Progenitor cell of endocrine pancreas (in vitro differentiated cells): ENCODE results near the gene PXDN. TPM values are rescaled to one million over a fixed set of nuclear protein-coding genes. Genes with fewer than 3 reads are reported as not detected.

Experiments used
- DNase-seq: peaks from one replicate; pipeline ENCODE4 v3.0.0; 2021; ENCODE audit warnings: low spot score; ENCODE audit not compliant: unreplicated experiment
- H3K27ac Mint-ChIP-seq: 2 replicates; pipeline ENCODE4 v1.8.0; 2021; ENCODE audit warnings: mild to moderate bottlenecking, moderate library complexity, mixed read lengths
- H3K27me3 Mint-ChIP-seq: 2 replicates; pipeline ENCODE4 v1.8.0; 2021; ENCODE audit warnings: mixed read lengths
- H3K36me3 Mint-ChIP-seq: 2 replicates; pipeline ENCODE4 v1.8.0; 2022; ENCODE audit warnings: mixed read lengths; ENCODE audit not compliant: insufficient read depth
- H3K4me1 Mint-ChIP-seq: 2 replicates; pipeline ENCODE4 v1.8.0; 2021; ENCODE audit warnings: low read depth, mixed read lengths
- H3K4me3 Mint-ChIP-seq: 2 replicates; pipeline ENCODE4 v1.8.0; 2021; ENCODE audit warnings: low read depth, mild to moderate bottlenecking, moderate library complexity, mixed read lengths
- H3K9me3 Mint-ChIP-seq: 2 replicates; pipeline ENCODE4 v1.8.0; 2021; ENCODE audit warnings: low read depth, mixed read lengths
- total RNA-seq: library from RNA; stranded (reverse); gene quantifications from 2 replicates; pipeline ENCODE4 v1.2.1, GENCODE V29; 2021
- TF ChIP-seq, protein P1 (sequence below): fragments of 200-600 bp; sonication (generic); IDR thresholded peaks from one replicate; pipeline ENCODE4 v1.5.0; 2021; ENCODE audit warnings: antibody characterized with exemption, mild to moderate bottlenecking; ENCODE audit not compliant: unreplicated experiment

Gene PXDN
- total RNA-seq, 1 donor from 2014 or later = 256 TPM

DNA sequence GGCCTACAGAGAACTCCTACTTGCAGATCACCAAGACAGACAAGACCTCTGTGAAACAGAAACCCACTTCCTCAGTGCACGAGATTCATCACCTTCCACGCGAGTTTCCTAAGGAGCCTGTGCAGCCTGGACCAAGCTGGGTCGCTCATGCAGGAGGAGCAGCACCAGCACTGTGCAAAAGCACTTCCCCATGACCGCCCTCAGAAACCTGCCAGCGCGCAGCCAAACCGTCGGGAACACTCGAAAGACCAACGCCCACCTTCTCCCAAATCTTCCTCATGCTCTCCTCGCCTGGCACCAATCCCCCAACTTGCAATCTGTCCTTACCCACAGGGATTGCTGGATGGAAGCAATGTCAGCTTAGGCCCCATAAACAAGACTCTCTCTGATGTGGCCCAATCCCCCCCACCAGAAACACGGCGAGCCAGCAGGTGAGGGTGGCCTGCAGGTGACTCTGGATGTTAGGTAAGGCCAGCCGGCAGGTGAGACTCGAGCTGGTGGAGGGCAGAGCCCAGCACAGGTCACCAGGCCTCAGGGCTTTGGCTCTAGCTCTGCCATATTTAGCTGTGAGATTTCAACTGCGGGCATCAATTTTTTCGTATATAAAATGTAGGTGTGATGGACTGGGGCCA lies 69.4 kb downstream of the PXDN start:
- DNase-seq = no peak
- Mint-ChIP-seq H3K9me3 (no peaks in the 10 kb centered on the region), H3K36me3 (peaks cover 22% of the 10 kb centered on the region), H3K27me3 (no peaks in the 10 kb centered on the region), H3K4me1 (no peaks in the 10 kb centered on the region), H3K27ac (peak overlapping the region; percentile 48), H3K4me3 (no peak overlapping the region)
- TF ChIP-seq, protein P1, sequence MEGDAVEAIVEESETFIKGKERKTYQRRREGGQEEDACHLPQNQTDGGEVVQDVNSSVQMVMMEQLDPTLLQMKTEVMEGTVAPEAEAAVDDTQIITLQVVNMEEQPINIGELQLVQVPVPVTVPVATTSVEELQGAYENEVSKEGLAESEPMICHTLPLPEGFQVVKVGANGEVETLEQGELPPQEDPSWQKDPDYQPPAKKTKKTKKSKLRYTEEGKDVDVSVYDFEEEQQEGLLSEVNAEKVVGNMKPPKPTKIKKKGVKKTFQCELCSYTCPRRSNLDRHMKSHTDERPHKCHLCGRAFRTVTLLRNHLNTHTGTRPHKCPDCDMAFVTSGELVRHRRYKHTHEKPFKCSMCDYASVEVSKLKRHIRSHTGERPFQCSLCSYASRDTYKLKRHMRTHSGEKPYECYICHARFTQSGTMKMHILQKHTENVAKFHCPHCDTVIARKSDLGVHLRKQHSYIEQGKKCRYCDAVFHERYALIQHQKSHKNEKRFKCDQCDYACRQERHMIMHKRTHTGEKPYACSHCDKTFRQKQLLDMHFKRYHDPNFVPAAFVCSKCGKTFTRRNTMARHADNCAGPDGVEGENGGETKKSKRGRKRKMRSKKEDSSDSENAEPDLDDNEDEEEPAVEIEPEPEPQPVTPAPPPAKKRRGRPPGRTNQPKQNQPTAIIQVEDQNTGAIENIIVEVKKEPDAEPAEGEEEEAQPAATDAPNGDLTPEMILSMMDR = no peak

DNA sequence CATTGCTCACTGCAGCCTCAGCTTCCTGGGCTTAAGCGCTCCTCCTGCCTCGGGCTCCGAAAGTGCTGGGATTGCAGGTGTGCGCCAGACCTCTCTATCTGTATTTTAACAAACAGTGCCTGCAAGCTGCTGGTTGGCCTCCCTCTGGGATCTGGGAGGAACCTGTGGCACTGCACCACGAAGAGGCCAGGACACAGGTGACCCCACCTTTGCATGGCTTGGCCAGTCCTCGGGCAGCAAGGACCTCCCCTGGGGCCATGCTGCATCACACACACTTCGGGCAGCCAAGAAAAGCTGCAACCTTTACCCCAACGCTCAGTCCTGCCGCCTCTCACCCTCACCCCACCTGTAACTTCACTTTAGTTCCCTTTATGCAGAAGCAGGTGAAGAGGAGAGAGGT lies 70.0 kb downstream of the PXDN start:
- no peak for DNase-seq
- Mint-ChIP-seq H3K27me3 (no peaks in the 10 kb centered on the region), H3K4me1 (no peaks in the 10 kb centered on the region), H3K4me3 (no peak overlapping the region), H3K9me3 (no peaks in the 10 kb centered on the region), H3K27ac (peak overlapping the region; percentile 48), H3K36me3 (peaks cover 24% of the 10 kb centered on the region)
- TF ChIP-seq, protein P1 = no peak

DNA sequence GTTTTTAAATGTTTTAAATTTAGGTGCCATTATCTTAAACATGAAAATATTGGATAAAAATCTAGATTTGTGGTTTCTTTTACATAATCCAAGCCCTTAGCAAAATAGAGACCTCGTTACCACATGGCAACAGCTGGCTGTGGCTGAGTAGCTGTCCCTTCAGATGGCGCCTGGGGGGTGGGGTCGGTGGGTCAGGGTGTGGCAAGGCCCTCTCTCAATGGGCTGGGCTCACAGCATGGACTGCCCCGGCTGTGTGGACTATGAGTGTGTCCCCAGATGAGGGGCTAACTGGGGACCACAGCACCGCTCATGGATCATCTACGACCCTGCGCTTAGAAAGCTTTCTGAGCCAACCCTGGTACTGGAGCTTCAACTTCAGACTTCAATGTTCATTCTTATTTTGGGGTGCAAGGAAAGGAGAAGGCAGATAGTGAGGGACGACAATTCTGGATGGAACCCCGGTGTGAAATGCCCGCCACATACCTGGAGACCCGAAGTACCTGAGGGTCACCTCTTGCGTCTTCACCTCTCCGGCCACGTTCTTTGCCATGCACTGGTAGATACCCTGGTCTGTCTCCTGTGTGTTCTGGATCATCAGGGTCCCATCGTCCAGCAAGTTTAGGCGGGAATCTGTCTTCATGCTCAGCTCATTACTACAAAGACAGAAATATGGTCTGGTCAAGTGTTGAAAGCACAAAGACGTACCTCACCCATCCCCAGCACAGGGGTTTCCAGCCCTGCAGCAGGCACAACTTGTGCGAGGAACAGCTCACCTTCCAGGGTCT lies 71.0 kb downstream of the PXDN start:
- H3K9me3 Mint-ChIP-seq = no peaks in the 10 kb centered on the region
- TF ChIP-seq, protein P1 = no peak
- no peaks in the 10 kb centered on the region for H3K4me1 Mint-ChIP-seq
- H3K27me3 Mint-ChIP-seq = no peaks in the 10 kb centered on the region
- H3K4me3 Mint-ChIP-seq = no peak overlapping the region
- peak overlapping the region; percentile 45 for H3K27ac Mint-ChIP-seq
- no peak for DNase-seq
- H3K36me3 Mint-ChIP-seq = peaks cover 31% of the 10 kb centered on the region

DNA sequence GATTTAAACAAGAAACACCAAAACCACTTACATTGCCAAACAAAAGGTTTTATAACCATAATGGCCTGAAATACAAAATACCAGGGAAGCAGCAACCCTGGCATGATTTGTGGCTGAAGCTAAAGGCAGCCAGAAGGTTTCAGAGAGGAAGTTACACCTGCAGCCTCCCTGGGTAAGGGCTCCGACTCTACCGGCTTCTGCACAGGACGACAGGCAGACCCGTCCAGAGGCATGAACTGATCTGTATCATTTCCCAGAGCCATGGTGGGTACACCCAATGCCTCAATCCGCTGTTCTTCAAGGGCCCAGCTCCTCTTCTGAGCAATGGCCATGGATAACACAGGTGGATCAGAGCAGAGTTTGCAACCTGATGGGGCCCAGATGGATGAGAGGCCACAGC lies 71.6 kb downstream of the PXDN start:
- Mint-ChIP-seq H3K27ac (no peak overlapping the region), H3K27me3 (no peaks in the 10 kb centered on the region), H3K9me3 (no peaks in the 10 kb centered on the region), H3K4me1 (no peaks in the 10 kb centered on the region), H3K36me3 (peaks cover 31% of the 10 kb centered on the region), H3K4me3 (no peak overlapping the region)
- TF ChIP-seq, protein P1 = no peak
- DNase-seq = no peak

DNA sequence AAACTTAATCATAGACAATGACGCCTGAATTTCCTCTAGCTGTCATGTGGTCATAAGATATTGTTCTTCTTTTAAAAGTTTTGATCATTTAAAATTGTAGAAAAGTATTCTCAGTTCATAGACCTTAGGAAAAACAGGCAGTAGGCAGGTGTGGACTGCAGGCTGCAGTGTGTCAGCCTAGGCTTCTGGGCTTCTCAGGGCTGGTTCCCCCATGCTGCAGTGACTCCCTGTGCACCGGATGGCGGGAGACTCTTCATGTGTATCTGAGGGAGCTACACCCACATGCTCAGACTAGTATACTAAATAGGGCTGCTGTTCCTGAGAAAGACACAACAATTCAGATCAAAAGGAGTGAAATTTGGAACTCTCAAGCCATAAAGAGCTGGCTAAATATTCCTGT lies 72.4 kb downstream of the PXDN start:
- H3K27me3 Mint-ChIP-seq = no peaks in the 10 kb centered on the region
- DNase-seq = no peak
- peaks cover 31% of the 10 kb centered on the region for H3K36me3 Mint-ChIP-seq
- no peaks in the 10 kb centered on the region for H3K4me1 Mint-ChIP-seq
- no peak overlapping the region for H3K27ac Mint-ChIP-seq
- no peaks in the 10 kb centered on the region for H3K9me3 Mint-ChIP-seq
- TF ChIP-seq, protein P1 = no peak
- no peak overlapping the region for H3K4me3 Mint-ChIP-seq
